SK-N-SH (cell line): ENCODE data around the gene LNPEP.

Source experiments
- EP300 ChIP-seq, 2 experiments: IDR thresholded peaks; 2 replicates each; pipeline versions ENCODE4 v1.4.0 to v1.6.1; 2012; ENCODE audit warnings: borderline replicate concordance in 1 of 2, low read depth in 1 of 2, low read length in 1 of 2
- PBX3 ChIP-seq: IDR thresholded peaks from 2 replicates; pipeline ENCODE4; 2012
- RAD21 ChIP-seq: IDR thresholded peaks from 2 replicates; pipeline ENCODE4 v1.6.1; 2012; ENCODE audit warnings: mild to moderate bottlenecking, low read length

DNA sequence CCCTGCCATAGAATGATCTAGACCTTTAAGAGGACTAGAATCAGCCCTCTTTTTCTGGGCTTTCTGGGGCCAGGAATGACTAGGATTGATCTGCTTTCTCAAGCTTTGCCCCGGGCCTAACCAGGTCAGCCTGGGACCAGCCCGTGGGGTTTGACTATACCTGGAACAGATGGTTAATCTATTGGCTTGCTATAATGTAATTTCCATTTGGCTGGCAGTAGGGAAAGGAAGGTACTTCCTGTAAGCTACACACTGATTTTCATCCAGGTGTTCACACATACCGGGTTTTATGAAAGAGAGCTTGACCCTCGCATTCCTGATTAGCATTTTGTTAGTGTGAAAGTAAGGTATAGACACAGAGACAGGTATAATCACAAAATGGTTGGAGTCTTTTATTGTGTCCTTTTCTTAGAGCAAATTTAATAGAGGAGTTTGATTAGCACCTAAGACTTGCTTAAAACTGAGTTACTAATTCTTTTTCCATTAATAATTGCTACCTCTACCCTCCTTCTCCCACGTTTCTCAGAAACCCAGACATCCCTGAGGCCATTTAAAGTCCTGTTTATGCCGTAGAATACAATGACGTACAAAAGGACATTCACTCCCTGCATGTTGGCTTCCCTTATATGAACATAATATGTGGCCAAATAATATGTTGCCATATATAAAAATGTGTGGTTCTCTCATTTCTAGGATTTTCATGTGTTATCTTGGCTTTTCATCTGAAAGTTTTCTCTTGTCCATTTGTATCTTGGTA, 17.3 kb downstream of the LNPEP start:
- TF ChIP-seq PBX3, result no peak
- no peak for TF ChIP-seq EP300 (IDR thresholded peaks at IDR 0.05; ENCODE audit: borderline replicate concordance in 1 of 2, low read depth in 1 of 2, low read length in 1 of 2)
- TF ChIP-seq RAD21, result no peak
